ENCODE results near the gene PTBP3.

The PTBP3 gene

GRCh38 chr9:112301420-112301819 lies 32.0 kb downstream of the PTBP3 start:
- no peak overlapping the region for H3K27ac ChIP-seq
- no peak for TF ChIP-seq CTCF (IDR thresholded peaks at IDR 0.05)
- no peak overlapping the region for H3K4me3 ChIP-seq
- no peak for DNase-seq (ENCODE audit: low spot score)

GRCh38 chr9:112299514-112299913 lies 33.9 kb downstream of the PTBP3 start:
- no peak overlapping the region for H3K4me3 ChIP-seq
- no peak overlapping the region for H3K27ac ChIP-seq
- no peak for TF ChIP-seq CTCF (IDR thresholded peaks at IDR 0.05)
- DNase-seq (ENCODE audit: low spot score), result no peak

- H3K27ac ChIP-seq, result no peak overlapping the region
- TF ChIP-seq CTCF (IDR thresholded peaks at IDR 0.05), result no peak
- no peak for DNase-seq (ENCODE audit: low spot score)
- H3K4me3 ChIP-seq, result no peak overlapping the region
Measured at GRCh38 chr9:112296929-112297328, 36.5 kb downstream of the PTBP3 start.

GRCh38 chr9:112295174-112295573 lies 38.2 kb downstream of the PTBP3 start:
- no peak for DNase-seq (ENCODE audit: low spot score)
- Histone ChIP-seq H3K27ac (no peak overlapping the region), H3K4me3 (no peak overlapping the region)
- no peak for TF ChIP-seq CTCF (IDR thresholded peaks at IDR 0.05)

GRCh38 chr9:112288029-112288428 lies 45.4 kb downstream of the PTBP3 start:
- Histone ChIP-seq H3K4me3 (no peak overlapping the region), H3K27ac (no peak overlapping the region)
- DNase-seq (ENCODE audit: low spot score), result no peak
- TF ChIP-seq CTCF (IDR thresholded peaks at IDR 0.05), result no peak

- DNase-seq (ENCODE audit: low spot score), result no peak
- no peak for TF ChIP-seq CTCF (IDR thresholded peaks at IDR 0.05)
- no peak overlapping the region for H3K4me3 ChIP-seq
- no peak overlapping the region for H3K27ac ChIP-seq
Measured at GRCh38 chr9:112286926-112287325, 46.5 kb downstream of the PTBP3 start.

- no peak for TF ChIP-seq CTCF (IDR thresholded peaks at IDR 0.05)
- no peak overlapping the region for H3K4me3 ChIP-seq
- DNase-seq (ENCODE audit: low spot score), result no peak
- no peak overlapping the region for H3K27ac ChIP-seq
Measured at GRCh38 chr9:112285056-112285455, 48.4 kb downstream of the PTBP3 start.

Measured in coronary artery (tissue), 2 donors.